ENCODE measurements around the gene EFNA5.

DNA sequence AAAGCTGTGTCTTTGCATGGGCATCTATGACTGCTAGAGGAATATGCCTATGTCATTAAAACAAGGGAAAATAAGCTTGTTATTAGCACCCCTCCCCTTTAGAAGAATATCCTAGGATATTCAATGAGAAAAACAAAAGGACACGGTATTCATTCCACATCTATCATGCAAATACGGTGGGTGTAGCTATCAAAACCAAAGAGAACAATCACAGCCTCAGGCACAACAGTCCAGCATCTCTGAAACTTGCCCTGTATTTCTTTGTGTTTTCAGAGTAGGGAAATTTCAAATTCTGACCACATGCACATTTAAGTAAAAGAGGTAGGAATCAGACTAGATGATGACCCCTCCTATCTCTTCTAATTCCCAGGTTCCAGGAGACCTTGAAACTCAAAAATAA, 209.9 kb downstream of the EFNA5 start:
- TF ChIP-seq RAD21 (conservative IDR thresholded peaks at IDR 0.05) (no peak), EZH2 (IDR thresholded peaks at IDR 0.05; ENCODE audit: borderline replicate concordance, insufficient read depth, low read length, poor library complexity, severe bottlenecking) (no peak), EP300 (conservative IDR thresholded peaks at IDR 0.05; ENCODE audit: poor library complexity, severe bottlenecking) (no peak), POLR2AphosphoS5 (IDR thresholded peaks at IDR 0.05) (no peak), TAF1 (IDR thresholded peaks at IDR 0.05; ENCODE audit: low read depth) (no peak), MXI1 (conservative IDR thresholded peaks at IDR 0.05; ENCODE audit: poor library complexity, severe bottlenecking) (no peak), SMC3 (conservative IDR thresholded peaks at IDR 0.05; ENCODE audit: poor library complexity) (no peak)
- TF ChIP-seq, protein P1, sequence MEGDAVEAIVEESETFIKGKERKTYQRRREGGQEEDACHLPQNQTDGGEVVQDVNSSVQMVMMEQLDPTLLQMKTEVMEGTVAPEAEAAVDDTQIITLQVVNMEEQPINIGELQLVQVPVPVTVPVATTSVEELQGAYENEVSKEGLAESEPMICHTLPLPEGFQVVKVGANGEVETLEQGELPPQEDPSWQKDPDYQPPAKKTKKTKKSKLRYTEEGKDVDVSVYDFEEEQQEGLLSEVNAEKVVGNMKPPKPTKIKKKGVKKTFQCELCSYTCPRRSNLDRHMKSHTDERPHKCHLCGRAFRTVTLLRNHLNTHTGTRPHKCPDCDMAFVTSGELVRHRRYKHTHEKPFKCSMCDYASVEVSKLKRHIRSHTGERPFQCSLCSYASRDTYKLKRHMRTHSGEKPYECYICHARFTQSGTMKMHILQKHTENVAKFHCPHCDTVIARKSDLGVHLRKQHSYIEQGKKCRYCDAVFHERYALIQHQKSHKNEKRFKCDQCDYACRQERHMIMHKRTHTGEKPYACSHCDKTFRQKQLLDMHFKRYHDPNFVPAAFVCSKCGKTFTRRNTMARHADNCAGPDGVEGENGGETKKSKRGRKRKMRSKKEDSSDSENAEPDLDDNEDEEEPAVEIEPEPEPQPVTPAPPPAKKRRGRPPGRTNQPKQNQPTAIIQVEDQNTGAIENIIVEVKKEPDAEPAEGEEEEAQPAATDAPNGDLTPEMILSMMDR (IDR thresholded peaks at IDR 0.05; ENCODE audit: poor library complexity, severe bottlenecking) = no peak
- TF ChIP-seq, protein P2, sequence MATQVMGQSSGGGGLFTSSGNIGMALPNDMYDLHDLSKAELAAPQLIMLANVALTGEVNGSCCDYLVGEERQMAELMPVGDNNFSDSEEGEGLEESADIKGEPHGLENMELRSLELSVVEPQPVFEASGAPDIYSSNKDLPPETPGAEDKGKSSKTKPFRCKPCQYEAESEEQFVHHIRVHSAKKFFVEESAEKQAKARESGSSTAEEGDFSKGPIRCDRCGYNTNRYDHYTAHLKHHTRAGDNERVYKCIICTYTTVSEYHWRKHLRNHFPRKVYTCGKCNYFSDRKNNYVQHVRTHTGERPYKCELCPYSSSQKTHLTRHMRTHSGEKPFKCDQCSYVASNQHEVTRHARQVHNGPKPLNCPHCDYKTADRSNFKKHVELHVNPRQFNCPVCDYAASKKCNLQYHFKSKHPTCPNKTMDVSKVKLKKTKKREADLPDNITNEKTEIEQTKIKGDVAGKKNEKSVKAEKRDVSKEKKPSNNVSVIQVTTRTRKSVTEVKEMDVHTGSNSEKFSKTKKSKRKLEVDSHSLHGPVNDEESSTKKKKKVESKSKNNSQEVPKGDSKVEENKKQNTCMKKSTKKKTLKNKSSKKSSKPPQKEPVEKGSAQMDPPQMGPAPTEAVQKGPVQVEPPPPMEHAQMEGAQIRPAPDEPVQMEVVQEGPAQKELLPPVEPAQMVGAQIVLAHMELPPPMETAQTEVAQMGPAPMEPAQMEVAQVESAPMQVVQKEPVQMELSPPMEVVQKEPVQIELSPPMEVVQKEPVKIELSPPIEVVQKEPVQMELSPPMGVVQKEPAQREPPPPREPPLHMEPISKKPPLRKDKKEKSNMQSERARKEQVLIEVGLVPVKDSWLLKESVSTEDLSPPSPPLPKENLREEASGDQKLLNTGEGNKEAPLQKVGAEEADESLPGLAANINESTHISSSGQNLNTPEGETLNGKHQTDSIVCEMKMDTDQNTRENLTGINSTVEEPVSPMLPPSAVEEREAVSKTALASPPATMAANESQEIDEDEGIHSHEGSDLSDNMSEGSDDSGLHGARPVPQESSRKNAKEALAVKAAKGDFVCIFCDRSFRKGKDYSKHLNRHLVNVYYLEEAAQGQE (IDR thresholded peaks at IDR 0.05; ENCODE audit: borderline replicate concordance) = no peak

All from neural cell (in vitro differentiated cells).